OCI-LY3 (cell line): ENCODE results near the gene CDC42EP2.
A peak's percentile ranks its signal among the peaks of the same experiment; 100 is the strongest.

Source experiments
- H2AFZ ChIP-seq: fragments of 200-600, 300-600 bp; shearing (Covaris generic); 2 replicates; pipeline ENCODE4 v1.6.0; 2014; ENCODE audit warnings: antibody characterized with exemption, low read depth, low read length
- H3K27ac ChIP-seq: fragments of 200-600, 300-600 bp; sonication (generic); 2 replicates; pipeline ENCODE4 v1.5.1; 2014; ENCODE audit warnings: mild to moderate bottlenecking, low read length, moderate library complexity, mixed read lengths
- H3K27me3 ChIP-seq: fragments of 200-600, 300-600 bp; sonication (generic); 2 replicates; pipeline ENCODE4 v1.6.1; 2014; ENCODE audit warnings: low read depth, low read length, mixed read lengths
- H3K36me3 ChIP-seq: fragments of 200-600, 300-600 bp; sonication (generic); replicated peaks from 2 replicates; pipeline ENCODE3; 2014; ENCODE audit warnings: low read depth, low read length, mixed read lengths
- H3K4me1 ChIP-seq: fragments of 300-600, 200-600 bp; sonication (generic); 2 replicates; pipeline ENCODE4 v1.6.1; 2014; ENCODE audit warnings: low read length, mixed read lengths
- H3K4me2 ChIP-seq: fragments of 200-600, 300-600 bp; sonication (generic); 2 replicates; pipeline ENCODE4 v1.6.1; 2014; ENCODE audit warnings: low read length, mixed read lengths
- H3K4me3 ChIP-seq: fragments of 300-600, 200-600 bp; sonication (generic); 2 replicates; pipeline ENCODE4 v1.5.1; 2014; ENCODE audit warnings: antibody characterized with exemption, mild to moderate bottlenecking, low read length, moderate library complexity
- H3K79me2 ChIP-seq: fragments of 300-600, 200-600 bp; shearing (Covaris generic); 2 replicates; pipeline ENCODE4 v1.6.1; 2014; ENCODE audit warnings: mild to moderate bottlenecking, low read length, mixed read lengths
- H3K9ac ChIP-seq: fragments of 300-600, 200-600 bp; shearing (Covaris generic); 2 replicates; pipeline ENCODE4 v1.6.0; 2014; ENCODE audit warnings: mild to moderate bottlenecking, low read length, moderate library complexity
- H3K9me3 ChIP-seq: fragments of 200-600, 300-600 bp; shearing (Covaris generic); 2 replicates; pipeline ENCODE4 v1.6.1; 2014; ENCODE audit warnings: low read length, mixed read lengths; ENCODE audit not compliant: insufficient read depth
- H4K20me1 ChIP-seq: fragments of 200-600, 300-600 bp; sonication (generic); 2 replicates; pipeline ENCODE4 v1.6.1; 2016; ENCODE audit warnings: low read length, mixed read lengths; ENCODE audit not compliant: insufficient read depth
- EZH2phosphoT487 ChIP-seq: fragments of 200-600 bp; shearing (Covaris generic); IDR thresholded peaks from 2 replicates; pipeline ENCODE4 v1.6.1; 2018; ENCODE audit warnings: antibody characterized with exemption, mixed run types, low read depth
- TF ChIP-seq, protein P1 (sequence below): fragments of 200-600, 300-600 bp; sonication (generic); IDR thresholded peaks from 2 replicates; pipeline ENCODE4 v1.5.1; 2014; ENCODE audit warnings: antibody characterized with exemption, low read length, low read depth

Gene CDC42EP2

DNA sequence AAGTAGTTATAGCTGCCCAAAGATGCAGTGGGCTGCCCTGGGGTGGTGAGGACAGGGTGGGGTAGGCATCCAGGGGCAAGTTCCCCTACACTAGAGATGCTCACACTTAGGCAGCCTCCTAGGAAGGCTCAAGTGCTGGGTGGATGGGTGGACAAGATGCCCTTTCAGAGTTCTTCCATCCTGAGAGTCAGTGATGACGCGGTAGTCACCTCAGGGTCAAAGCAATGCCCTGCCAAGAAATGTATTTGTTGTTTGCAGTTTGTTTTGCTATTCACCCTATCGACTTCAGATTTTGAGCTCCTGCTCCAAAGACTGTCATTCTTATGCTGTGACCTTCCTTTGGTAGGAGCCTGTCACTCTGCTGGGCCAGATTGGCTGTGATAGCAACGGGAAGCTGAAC is 34.0 kb upstream of the CDC42EP2 start:
- H3K9me3 ChIP-seq, result no peaks in the 10 kb centered on the region
- peak overlapping the region; percentile 72; the same call in 1 of the 2 replicates for H3K4me2 ChIP-seq
- no peak overlapping the region; the same call in 1 of the 2 replicates for H3K9ac ChIP-seq
- TF ChIP-seq, protein P1, sequence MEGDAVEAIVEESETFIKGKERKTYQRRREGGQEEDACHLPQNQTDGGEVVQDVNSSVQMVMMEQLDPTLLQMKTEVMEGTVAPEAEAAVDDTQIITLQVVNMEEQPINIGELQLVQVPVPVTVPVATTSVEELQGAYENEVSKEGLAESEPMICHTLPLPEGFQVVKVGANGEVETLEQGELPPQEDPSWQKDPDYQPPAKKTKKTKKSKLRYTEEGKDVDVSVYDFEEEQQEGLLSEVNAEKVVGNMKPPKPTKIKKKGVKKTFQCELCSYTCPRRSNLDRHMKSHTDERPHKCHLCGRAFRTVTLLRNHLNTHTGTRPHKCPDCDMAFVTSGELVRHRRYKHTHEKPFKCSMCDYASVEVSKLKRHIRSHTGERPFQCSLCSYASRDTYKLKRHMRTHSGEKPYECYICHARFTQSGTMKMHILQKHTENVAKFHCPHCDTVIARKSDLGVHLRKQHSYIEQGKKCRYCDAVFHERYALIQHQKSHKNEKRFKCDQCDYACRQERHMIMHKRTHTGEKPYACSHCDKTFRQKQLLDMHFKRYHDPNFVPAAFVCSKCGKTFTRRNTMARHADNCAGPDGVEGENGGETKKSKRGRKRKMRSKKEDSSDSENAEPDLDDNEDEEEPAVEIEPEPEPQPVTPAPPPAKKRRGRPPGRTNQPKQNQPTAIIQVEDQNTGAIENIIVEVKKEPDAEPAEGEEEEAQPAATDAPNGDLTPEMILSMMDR, result no peak
- no peak for TF ChIP-seq EZH2phosphoT487
- H2AFZ ChIP-seq, result no peak overlapping the region
- H3K27me3 ChIP-seq, result no peaks in the 10 kb centered on the region
- no peaks in the 10 kb centered on the region for H4K20me1 ChIP-seq
- no peak overlapping the region for H3K4me3 ChIP-seq
- peaks cover 63% of the 10 kb centered on the region for H3K36me3 ChIP-seq
- H3K4me1 ChIP-seq, result peaks cover 29% of the 10 kb centered on the region
- peak overlapping the region; percentile 85 for H3K27ac ChIP-seq
- H3K79me2 ChIP-seq, result peaks cover 4% of the 10 kb centered on the region; the same call in 1 of the 2 replicates

DNA sequence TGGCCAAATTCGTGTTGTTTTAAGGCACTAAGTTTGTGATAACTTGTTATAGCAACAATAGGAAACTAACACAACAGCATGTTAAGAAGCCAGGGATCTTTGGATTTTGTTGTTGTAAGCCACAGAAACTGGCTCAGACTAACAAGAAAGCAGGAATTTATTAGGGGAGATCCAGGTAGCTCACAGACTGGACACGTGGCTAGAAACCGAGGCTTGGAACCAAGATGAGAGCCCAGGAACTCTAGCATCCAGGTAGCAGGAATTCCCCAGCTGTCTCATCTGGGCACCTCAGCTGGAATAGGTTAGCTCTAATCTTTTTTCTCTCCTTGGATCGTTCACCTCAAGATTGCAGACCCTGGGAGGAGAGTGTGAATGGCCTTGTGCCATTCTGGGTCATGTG is 28.0 kb upstream of the CDC42EP2 start:
- Histone ChIP-seq H3K9ac (no peak overlapping the region), H3K4me3 (no peak overlapping the region), H3K27me3 (no peaks in the 10 kb centered on the region), H3K9me3 (no peaks in the 10 kb centered on the region), H3K79me2 (no peaks in the 10 kb centered on the region), H3K36me3 (peaks cover 63% of the 10 kb centered on the region), H3K4me2 (no peak overlapping the region), H2AFZ (no peak overlapping the region), H4K20me1 (no peaks in the 10 kb centered on the region), H3K27ac (no peak overlapping the region), H3K4me1 (no peaks in the 10 kb centered on the region)
- TF ChIP-seq, protein P1, result no peak
- no peak for TF ChIP-seq EZH2phosphoT487

DNA sequence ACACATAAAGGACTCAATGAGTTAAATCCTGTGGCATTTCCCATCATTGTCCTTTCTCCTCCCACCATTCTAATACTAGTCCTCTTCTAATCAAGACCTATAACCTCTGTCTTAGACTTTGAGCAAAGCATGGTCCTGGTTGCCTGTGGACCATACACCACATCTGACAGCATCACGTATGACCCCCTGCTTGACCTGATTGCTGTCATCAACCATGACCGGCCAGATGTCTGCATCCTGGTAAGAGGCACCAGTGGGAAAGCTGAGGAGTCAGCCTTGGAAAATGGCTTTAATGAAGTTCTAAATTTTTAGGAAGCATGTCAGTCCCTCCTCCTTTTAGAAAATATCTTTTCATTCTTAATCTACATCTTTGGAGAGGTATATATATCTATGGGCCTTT is 27.1 kb upstream of the CDC42EP2 start:
- H3K79me2 ChIP-seq, result no peaks in the 10 kb centered on the region
- TF ChIP-seq, protein P1, result no peak
- no peak for TF ChIP-seq EZH2phosphoT487

DNA sequence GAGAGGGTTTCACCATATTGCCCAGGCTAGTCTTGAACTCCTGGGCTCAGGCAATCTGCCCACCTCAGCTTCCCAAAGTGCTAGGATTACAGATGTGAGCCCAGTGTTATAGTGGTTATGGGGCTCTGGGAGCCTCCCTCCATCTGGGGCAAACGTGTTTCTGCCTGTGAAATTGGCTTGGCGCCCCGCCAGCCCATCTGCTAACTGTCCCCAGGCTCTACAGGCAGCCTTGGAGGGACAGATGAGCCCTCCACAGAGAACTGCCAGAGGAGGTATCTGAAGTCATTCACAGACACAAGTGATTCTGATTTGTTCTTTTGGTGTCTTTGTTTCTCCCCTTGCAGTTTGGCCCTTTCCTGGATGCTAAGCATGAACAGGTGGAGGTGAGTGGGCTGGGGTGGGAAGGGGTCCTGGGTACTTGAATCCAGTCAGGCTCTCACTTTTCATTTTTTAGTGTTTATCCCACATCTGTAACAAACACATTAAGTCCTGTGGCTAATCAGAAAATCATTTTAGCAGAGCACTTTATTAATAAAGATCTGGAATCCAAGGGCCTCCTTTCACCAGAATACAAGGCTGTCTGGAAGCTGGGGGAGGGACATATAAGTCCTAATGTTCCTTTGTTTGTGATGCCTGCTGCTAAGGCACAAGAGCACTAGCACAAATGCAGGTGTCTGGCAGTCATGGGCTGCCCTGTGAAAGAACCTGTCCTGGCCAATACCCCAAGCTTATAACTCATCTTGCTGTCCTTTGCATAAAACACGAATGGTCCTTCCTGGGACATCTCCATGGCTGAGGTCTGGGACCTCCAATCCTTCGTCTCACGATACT is 25.7 kb upstream of the CDC42EP2 start:
- no peak overlapping the region for H2AFZ ChIP-seq
- no peaks in the 10 kb centered on the region for H3K9me3 ChIP-seq
- no peaks in the 10 kb centered on the region for H3K27me3 ChIP-seq
- H4K20me1 ChIP-seq, result no peaks in the 10 kb centered on the region
- H3K36me3 ChIP-seq, result peaks cover 72% of the 10 kb centered on the region
- H3K79me2 ChIP-seq, result no peaks in the 10 kb centered on the region
- TF ChIP-seq EZH2phosphoT487, result no peak
- TF ChIP-seq, protein P1, result no peak
- no peak overlapping the region for H3K27ac ChIP-seq
- H3K4me3 ChIP-seq, result no peak overlapping the region
- H3K9ac ChIP-seq, result no peak overlapping the region
- no peak overlapping the region for H3K4me2 ChIP-seq
- H3K4me1 ChIP-seq, result no peaks in the 10 kb centered on the region

More for the DNA sequence above, 27.1 kb upstream of the CDC42EP2 start:
- H3K9me3 ChIP-seq, result no peaks in the 10 kb centered on the region
- no peak overlapping the region for H3K27ac ChIP-seq
- H2AFZ ChIP-seq, result no peak overlapping the region
- no peak overlapping the region for H3K4me3 ChIP-seq
- no peaks in the 10 kb centered on the region for H3K27me3 ChIP-seq
- no peaks in the 10 kb centered on the region for H4K20me1 ChIP-seq
- H3K4me2 ChIP-seq, result no peak overlapping the region
- H3K36me3 ChIP-seq, result peaks cover 61% of the 10 kb centered on the region
- no peaks in the 10 kb centered on the region for H3K4me1 ChIP-seq
- no peak overlapping the region for H3K9ac ChIP-seq
